Calu3 (cell line): Measurements from ENCODE around the gene PXK. TPM values are rescaled to one million over a fixed set of nuclear protein-coding genes. Genes with fewer than 3 reads are reported as not detected.

Experiments
- BruUV-seq: library from RNA; stranded (reverse); fragments of 400-500 nt; replicated peaks from 2 replicates; lab custom pipeline; 2021; lab: Mats Ljungman, UMichigan
- CTCF ChIA-PET: fragments of 300-600 bp; sonication (Branson Sonifier 250); formaldehyde crosslinking; loops from one replicate; lab custom pipeline; 2022; ENCODE audit warnings: antibody characterized with exemption; lab: Charles Lee
- DNase-seq: peaks from one replicate; pipeline ENCODE4 v3.0.0; 2022
- H3K27ac Mint-ChIP-seq: one replicate; pipeline ENCODE4 v1.8.0; 2022; ENCODE audit warnings: mixed read lengths; ENCODE audit not compliant: unreplicated experiment
- H3K27me3 Mint-ChIP-seq: one replicate; pipeline ENCODE4 v1.8.0; 2022; ENCODE audit warnings: mixed read lengths; ENCODE audit not compliant: unreplicated experiment
- H3K36me3 Mint-ChIP-seq: one replicate; pipeline ENCODE4 v1.8.0; 2022; ENCODE audit warnings: mild to moderate bottlenecking, moderate library complexity, mixed read lengths; ENCODE audit not compliant: insufficient read depth, unreplicated experiment
- H3K4me1 Mint-ChIP-seq: one replicate; pipeline ENCODE4 v1.8.0; 2022; ENCODE audit warnings: mild to moderate bottlenecking, low read depth, mixed read lengths; ENCODE audit not compliant: unreplicated experiment
- H3K4me3 Mint-ChIP-seq: one replicate; pipeline ENCODE4 v1.8.0; 2022; ENCODE audit warnings: mild to moderate bottlenecking, low read depth, moderate library complexity, mixed read lengths; ENCODE audit not compliant: unreplicated experiment
- H3K9me3 Mint-ChIP-seq: one replicate; pipeline ENCODE4 v1.8.0; 2022; ENCODE audit warnings: low read depth, mixed read lengths; ENCODE audit not compliant: unreplicated experiment
- CTCF ChIP-seq: fragments of 200-600 bp; IDR thresholded peaks from one replicate; pipeline ENCODE4 v1.8.0; 2022; ENCODE audit warnings: antibody characterized with exemption; ENCODE audit not compliant: unreplicated experiment
- intact Hi-C: fragments of 100-400 bp; cut with micrococcal nuclease; formaldehyde crosslinking; loops from one replicate; pipeline ENCODE4 v1.10.0; 2022; ENCODE audit not compliant: unreplicated experiment
- total RNA-seq: library from RNA; stranded (reverse); gene quantifications from 2 replicates; pipeline ENCODE4 v1.2.3, GENCODE V29; 2022

PXK gene
- total RNA-seq, 1 experiment from 2014 or later: 8.6 TPM

GRCh38 chr3:58331593-58332152, 1.0 kb upstream of the PXK start:
- peaks cover 14% of the 10 kb centered on the region for H3K36me3 Mint-ChIP-seq
- no TSS peak for BruUV-seq
- intact Hi-C loops: loop anchor here (5.0 kb wide), 1 partner anchor 296 kb away; no protein-coding TSS in a partner anchor
- CTCF ChIA-PET: no interaction called here
- no peak for DNase-seq
- no peaks in the 10 kb centered on the region for H3K9me3 Mint-ChIP-seq
- no peak for TF ChIP-seq CTCF
- no peak overlapping the region for H3K27ac Mint-ChIP-seq
- peaks cover 9% of the 10 kb centered on the region for H3K4me1 Mint-ChIP-seq
- H3K4me3 Mint-ChIP-seq: peak overlapping the region; percentile 92
- H3K27me3 Mint-ChIP-seq: no peaks in the 10 kb centered on the region

- TSS peak; percentile 45 for BruUV-seq
- Mint-ChIP-seq H3K4me1 (peaks cover 9% of the 10 kb centered on the region), H3K9me3 (no peaks in the 10 kb centered on the region), H3K36me3 (peaks cover 14% of the 10 kb centered on the region), H3K4me3 (peak overlapping the region; percentile 92), H3K27me3 (no peaks in the 10 kb centered on the region), H3K27ac (no peak overlapping the region)
- CTCF ChIA-PET: interaction anchor here (0.6 to 1.3 kb wide), 2 partner anchors 19 to 117 kb away, joined by 3 to 4 read pairs; no protein-coding TSS in a partner anchor
- intact Hi-C loops: loop anchor here (1.0 to 5.0 kb wide), 2 partner anchors 81 to 294 kb away; no protein-coding TSS in a partner anchor
- DNase-seq: peak; percentile 16
- no peak for TF ChIP-seq CTCF
Measured at GRCh38 chr3:58333206-58334012, 717 bp downstream of the PXK start.

GRCh38 chr3:58334013-58334321, 1.3 kb downstream of the PXK start:
- no peak for DNase-seq
- peak overlapping the region; percentile 92 for H3K4me3 Mint-ChIP-seq
- CTCF ChIA-PET: interaction anchor here (0.6 to 1.3 kb wide), 2 partner anchors 19 to 117 kb away, joined by 3 to 4 read pairs; no protein-coding TSS in a partner anchor
- TF ChIP-seq CTCF: no peak
- no peaks in the 10 kb centered on the region for H3K9me3 Mint-ChIP-seq
- H3K4me1 Mint-ChIP-seq: peaks cover 9% of the 10 kb centered on the region
- peaks cover 14% of the 10 kb centered on the region for H3K36me3 Mint-ChIP-seq
- H3K27ac Mint-ChIP-seq: no peak overlapping the region
- no TSS peak for BruUV-seq
- intact Hi-C loops: loop anchor here (5.0 kb wide), 1 partner anchor 293 kb away; no protein-coding TSS in a partner anchor
- no peaks in the 10 kb centered on the region for H3K27me3 Mint-ChIP-seq

GRCh38 chr3:58334506-58334884, 1.8 kb downstream of the PXK start:
- no peak overlapping the region for H3K4me3 Mint-ChIP-seq
- H3K9me3 Mint-ChIP-seq: no peaks in the 10 kb centered on the region
- no peak for TF ChIP-seq CTCF
- intact Hi-C loops: loop anchor here (5.0 kb wide), 1 partner anchor 293 kb away; no protein-coding TSS in a partner anchor
- no peaks in the 10 kb centered on the region for H3K27me3 Mint-ChIP-seq
- CTCF ChIA-PET: interaction anchor here (1.3 kb wide), 1 partner anchor 18 kb away, joined by 4 read pairs; no protein-coding TSS in a partner anchor
- no peak overlapping the region for H3K27ac Mint-ChIP-seq
- DNase-seq: no peak
- H3K4me1 Mint-ChIP-seq: peaks cover 9% of the 10 kb centered on the region
- no TSS peak for BruUV-seq
- H3K36me3 Mint-ChIP-seq: peaks cover 14% of the 10 kb centered on the region
